Fibroblast of lung (primary cell): ENCODE measurements around the gene KIF3A.

Source experiments
- CTCF ChIP-seq, 2 donors: IDR thresholded peaks in 1 of 2; conservative IDR thresholded peaks in 1 of 2; 1 replicate in 1 of 2; 2 replicates in 1 of 2; pipeline ENCODE4 v1.5.1; 2011 to 2012; ENCODE audit warnings: low read length in 2 of 2, control low read depth in 1 of 2, inconsistent platforms in 1 of 2, low read depth in 1 of 2, mild to moderate bottlenecking in 1 of 2
- EZH2 ChIP-seq: IDR thresholded peaks from 2 replicates; pipeline ENCODE4 v1.5.1; 2012; ENCODE audit warnings: low read length, control low read depth, mild to moderate bottlenecking; ENCODE audit errors: missing control alignments

- TF ChIP-seq EZH2, result no peak
- TF ChIP-seq CTCF (conservative IDR thresholded peaks at IDR 0.05 in 1 of 2, IDR thresholded peaks at IDR 0.05 in 1 of 2; ENCODE audit: low read depth in 1 of 2, low read length in 2 of 2), result no peak
Observed at GRCh38 chr5:132767150-132767549, 29.8 kb upstream of the KIF3A start.
